ENCODE measurements around the gene TTC27. TPM values are rescaled to one million over a fixed set of nuclear protein-coding genes. Genes with fewer than 3 reads are reported as not detected.

Gene TTC27
- total and polyA plus RNA-seq, 2 of the 13 experiments (the other 11 are each of a cell fraction or from before 2014, with no cell fraction given) = 26.7 to 44.7 TPM

GRCh38 chr2:32820088-32820487, 192.2 kb downstream of the TTC27 start:
- Histone ChIP-seq H4K20me1 (ENCODE audit: insufficient read depth, low read length) (no peaks in the 10 kb centered on the region), H3K9ac (ENCODE audit: insufficient read depth, low read depth, low read length) (no peak overlapping the region), H3K9me3 (ENCODE audit: low read length) (no peaks in the 10 kb centered on the region), H3K36me3 (replicated peaks in 1 of 2; ENCODE audit: control insufficient read depth in 1 of 2, insufficient read depth in 2 of 2, low read length in 2 of 2) (peaks cover 0 to 7% of the 10 kb centered on the region in 2 experiments; a peak in 3 of 5 replicates), H3K79me2 (ENCODE audit: insufficient read depth, low read length) (no peaks in the 10 kb centered on the region), H3K4me2 (ENCODE audit: low read depth, low read length) (no peak overlapping the region), H3K4me3 (replicated peaks in 1 of 3; ENCODE audit: insufficient read depth in 1 of 3, low read depth in 2 of 3, low read length in 3 of 3) (no peak overlapping the region), H3K27me3 (ENCODE audit: control insufficient read depth in 1 of 2, insufficient read depth in 2 of 2, low read length in 2 of 2) (no peaks in the 10 kb centered on the region), H3K4me1 (ENCODE audit: insufficient read depth, low read length) (no peaks in the 10 kb centered on the region), H2AFZ (ENCODE audit: low read length) (no peak overlapping the region), H3K27ac (ENCODE audit: extremely low read length, insufficient read depth, low read length) (no peak overlapping the region)
- ATAC-seq = no peak
- FAIRE-seq = no peak
- DNase-seq (ENCODE audit: low spot score) = no peak
- POLR2A ChIA-PET = no interaction called here
- intact Hi-C loops (cut with micrococcal nuclease; ENCODE audit: unreplicated experiment) (no loop called here), in situ Hi-C loops (cut with HindIII; ENCODE audit: extremely low pct_ligation_motif_present, low pct_unique_long_range_greater_than_20kb) (no loop called here)
- CTCF ChIA-PET (ENCODE audit: low intra/inter-chr PET ratio, low total read pairs) = no interaction called here
- 99% methylated on average over 3 of the region's 3 CpGs for WGBS (ENCODE audit: low lambda C conversion rate)
- no TSS peak for BruUV-seq (replicated peaks)
- TF ChIP-seq ZBTB25 (CRISPR knock-in tag; IDR thresholded peaks at IDR 0.05) (no peak), CEBPB (IDR thresholded peaks at IDR 0.05; ENCODE audit: borderline replicate concordance, low read depth, low read length) (peak; percentile 41; the same call in 1 of the 2 replicates)

- no peak overlapping the region for H2AFZ ChIP-seq (ENCODE audit: low read length)
- no peak for TF ChIP-seq KMT2A (CRISPR knock-in tag; IDR thresholded peaks at IDR 0.05)
- TF ChIP-seq CEBPB (IDR thresholded peaks at IDR 0.05; ENCODE audit: borderline replicate concordance, low read depth, low read length) = peak; percentile 50; the same call in 1 of the 2 replicates
- no peak for TF ChIP-seq AHR (CRISPR knock-in tag; IDR thresholded peaks at IDR 0.05)
- no peak for TF ChIP-seq TEF (CRISPR knock-in tag; IDR thresholded peaks at IDR 0.05)
- TF ChIP-seq FOXP4 (CRISPR knock-in tag; IDR thresholded peaks at IDR 0.05) = no peak
- no peak for TF ChIP-seq SSRP1 (CRISPR knock-in tag; IDR thresholded peaks at IDR 0.05)
- TF ChIP-seq CREB1 (IDR thresholded peaks at IDR 0.05) = no peak
- 0 out of 2 replicates have a peak, but pooled peaks have one; percentile 22 for TF ChIP-seq CREB1 (CRISPR knock-in tag; IDR thresholded peaks at IDR 0.05)
- no peak for TF ChIP-seq DRAP1 (CRISPR knock-in tag; IDR thresholded peaks at IDR 0.05)
- TF ChIP-seq HCFC1 (IDR thresholded peaks at IDR 0.05; ENCODE audit: low read depth, low read length) = no peak
- TF ChIP-seq ZNF652 (CRISPR knock-in tag; IDR thresholded peaks at IDR 0.05; ENCODE audit: borderline replicate concordance, low read depth) = no peak
- no peak for TF ChIP-seq REL (CRISPR knock-in tag; conservative IDR thresholded peaks at IDR 0.05)
- no peak for TF ChIP-seq HNF4G (IDR thresholded peaks at IDR 0.05; ENCODE audit: borderline replicate concordance, low read depth, low read length)
- no peak for TF ChIP-seq HNF4G (CRISPR knock-in tag; IDR thresholded peaks at IDR 0.05; ENCODE audit: borderline replicate concordance, low read depth)
- TF ChIP-seq ONECUT2 (CRISPR knock-in tag; IDR thresholded peaks at IDR 0.05) = 0 out of 2 replicates have a peak, but pooled peaks have one; percentile 36
Observed at GRCh38 chr2:32820701-32821100, 192.9 kb downstream of the TTC27 start.

More at GRCh38 chr2:32820701-32821100, 192.9 kb downstream of the TTC27 start:
- no peaks in the 10 kb centered on the region for H3K27me3 ChIP-seq (ENCODE audit: control insufficient read depth in 1 of 2, insufficient read depth in 2 of 2, low read length in 2 of 2)
- H3K9me3 ChIP-seq (ENCODE audit: low read length) = no peaks in the 10 kb centered on the region
- no peaks in the 10 kb centered on the region for H3K79me2 ChIP-seq (ENCODE audit: insufficient read depth, low read length)
- in situ Hi-C loops (cut with HindIII; ENCODE audit: extremely low pct_ligation_motif_present, low pct_unique_long_range_greater_than_20kb) (no loop called here), intact Hi-C loops (cut with micrococcal nuclease; ENCODE audit: unreplicated experiment) (no loop called here)
- ATAC-seq (no peak), FAIRE-seq (no peak), DNase-seq (ENCODE audit: low spot score) (no peak)
- H3K27ac ChIP-seq (ENCODE audit: extremely low read length, insufficient read depth, low read length) = no peak overlapping the region
- H3K4me2 ChIP-seq (ENCODE audit: low read depth, low read length) = no peak overlapping the region
- H4K20me1 ChIP-seq (ENCODE audit: insufficient read depth, low read length) = no peaks in the 10 kb centered on the region
- H3K36me3 ChIP-seq (replicated peaks in 1 of 2; ENCODE audit: control insufficient read depth in 1 of 2, insufficient read depth in 2 of 2, low read length in 2 of 2) = peaks cover 0 to 7% of the 10 kb centered on the region in 2 experiments; a peak in 3 of 5 replicates
- ChIA-PET CTCF (ENCODE audit: low intra/inter-chr PET ratio, low total read pairs) (no interaction called here), POLR2A (no interaction called here)
- no peaks in the 10 kb centered on the region for H3K4me1 ChIP-seq (ENCODE audit: insufficient read depth, low read length)
- H3K4me3 ChIP-seq (replicated peaks in 1 of 3; ENCODE audit: insufficient read depth in 1 of 3, low read depth in 2 of 3, low read length in 3 of 3) = no peak overlapping the region
- BruUV-seq (replicated peaks) = no TSS peak
- H3K9ac ChIP-seq (ENCODE audit: insufficient read depth, low read depth, low read length) = no peak overlapping the region
- 95% methylated on average over 1 of the region's 1 CpG for WGBS (ENCODE audit: low lambda C conversion rate)

Measured in HepG2 (cell line).